ENCODE results near the gene TMEM217. TPM values are rescaled to one million over a fixed set of nuclear protein-coding genes. Genes with fewer than 3 reads are reported as not detected.

TMEM217 gene
- total and polyA plus RNA-seq, 2 of the 4 experiments (the other 2 are of a cell fraction) = 1.4 to 3.5 TPM

- Histone ChIP-seq H2BK120ac (ENCODE audit: low read depth, low read length) (no peak overlapping the region), H2BK5ac (ENCODE audit: low read depth, low read length, poor library complexity, severe bottlenecking) (no peak overlapping the region), H3K9me3 (ENCODE audit: control insufficient read depth, insufficient read depth, low read length) (no peaks in the 10 kb centered on the region), H3K4me1 (ENCODE audit: control insufficient read depth, insufficient read depth, low read length) (peaks cover 25% of the 10 kb centered on the region), H3K18ac (ENCODE audit: low read depth, low read length) (no peak overlapping the region), H4K91ac (ENCODE audit: insufficient read depth, low read depth, low read length) (no peak overlapping the region), H3K79me1 (ENCODE audit: low read depth in 1 of 2, low read length in 2 of 2) (peaks cover 25 to 56% of the 10 kb centered on the region in 2 experiments), H2AK9ac (replicated peaks; ENCODE audit: low read depth, low read length, poor library complexity) (no peak overlapping the region), H3K27me3 (ENCODE audit: control insufficient read depth, insufficient read depth, low read length) (no peaks in the 10 kb centered on the region), H2BK20ac (ENCODE audit: low read depth, low read length) (no peak overlapping the region), H3K4me3 (ENCODE audit: insufficient read depth, low read depth, low read length) (no peak overlapping the region), H3K56ac (ENCODE audit: extremely low read depth, insufficient read depth, low read length) (no peak overlapping the region), H3K23ac (ENCODE audit: low read depth, low read length) (no peak overlapping the region), H3K36me3 (ENCODE audit: control insufficient read depth, insufficient read depth, low read length) (peaks cover 45% of the 10 kb centered on the region), H3K27ac (ENCODE audit: insufficient read depth, low read length) (no peak overlapping the region), H3K4me2 (ENCODE audit: low read depth, low read length) (no peak overlapping the region), H3K9ac (ENCODE audit: low read depth, low read length) (no peak overlapping the region), H3K14ac (replicated peaks; ENCODE audit: low read depth, low read length) (no peak overlapping the region), H2BK15ac (ENCODE audit: low read depth, low read length) (no peak overlapping the region), H3K9me1 (ENCODE audit: insufficient read depth, low read length) (peaks cover 18% of the 10 kb centered on the region; the same call in 1 of the 2 replicates), H2AK5ac (ENCODE audit: low read depth, low read length) (no peak overlapping the region), H3K4ac (ENCODE audit: low read depth, low read length) (no peak overlapping the region), H4K5ac (ENCODE audit: low read depth, low read length) (no peak overlapping the region), H4K20me1 (ENCODE audit: insufficient read depth, low read length) (peaks cover 25% of the 10 kb centered on the region), H2AFZ (replicated peaks; ENCODE audit: low read length, poor library complexity) (no peak overlapping the region), H4K8ac (ENCODE audit: low read depth in 2 of 2, low read length in 2 of 2) (no peak overlapping the region)
- WGBS, 2 experiments (ENCODE audit: extremely low coverage in 2 of 2, insufficient read length in 1 of 2) = 80% methylated on average over 1 of the region's 2 CpGs; no CpG with 5 or more reads in 1 of the 2 experiments
- TF ChIP-seq SMC3 (IDR thresholded peaks at IDR 0.05; ENCODE audit: low read depth, low read length) (no peak), BHLHE40 (IDR thresholded peaks at IDR 0.05; ENCODE audit: low read depth, low read length) (no peak), FOS (IDR thresholded peaks at IDR 0.05; ENCODE audit: low read depth, low read length) (no peak), CHD1 (IDR thresholded peaks at IDR 0.05; ENCODE audit: low read depth, low read length) (no peak), MAFK (IDR thresholded peaks at IDR 0.05; ENCODE audit: low read depth, low read length) (no peak), ELK1 (IDR thresholded peaks at IDR 0.05; ENCODE audit: borderline replicate concordance, low read depth, low read length) (no peak), RFX5 (IDR thresholded peaks at IDR 0.05; ENCODE audit: low read depth, low read length) (no peak), USF2 (IDR thresholded peaks at IDR 0.05; ENCODE audit: low read depth, low read length) (no peak), NFE2L2 (IDR thresholded peaks at IDR 0.05; ENCODE audit: low read depth, low read length) (no peak), RAD21 (IDR thresholded peaks at IDR 0.05; ENCODE audit: low read length) (no peak), CTCF (conservative IDR thresholded peaks at IDR 0.05; ENCODE audit: low read depth, low read length) (no peak), RCOR1 (IDR thresholded peaks at IDR 0.05; ENCODE audit: insufficient replicate concordance, low read length) (no peak), MXI1 (IDR thresholded peaks at IDR 0.05; ENCODE audit: borderline replicate concordance, low read depth, low read length) (no peak), MAZ (IDR thresholded peaks at IDR 0.05; ENCODE audit: borderline replicate concordance, low read depth, low read length) (no peak), CEBPB (IDR thresholded peaks at IDR 0.05; ENCODE audit: low read depth, low read length) (no peak), POLR2A (IDR thresholded peaks at IDR 0.05; ENCODE audit: low read depth, low read length) (no peak)
- in situ Hi-C loops (cut with MboI; ENCODE audit: low sequenced_read_pairs) (no loop called here), dilution Hi-C loops (cut with HindIII; ENCODE audit: low sequenced_read_pairs, unreplicated experiment) (no loop called here), intact Hi-C loops (cut with micrococcal nuclease) (no loop called here)
- no peak for ATAC-seq (ENCODE audit: low read depth)
- ChIA-PET CTCF (no interaction called here), POLR2A (ENCODE audit: unreplicated experiment) (no interaction called here)
- BruUV-seq (replicated peaks) = no TSS peak
- DNase-seq = no peak
Measured at GRCh38 chr6:37282371-37282770, 24.4 kb upstream of the TMEM217 start.

All from IMR-90 (cell line).